ENCODE data around the gene SCART1.
"Not testable (repeated sequence)": the region's sequence is repeated elsewhere in the genome, so short reads cannot be mapped to it uniquely, and the experiment has no call there.

Gene SCART1

GRCh38 chr10:133457100-133457841 is 3.5 kb downstream of the SCART1 start:
- no peak for DNase-seq

- DNase-seq = no peak
Measured at GRCh38 chr10:133458021-133458709, 4.4 kb downstream of the SCART1 start.

GRCh38 chr10:133458710-133459453 is 5.1 kb downstream of the SCART1 start:
- DNase-seq = no peak

GRCh38 chr10:133459454-133460207 is 5.9 kb downstream of the SCART1 start:
- DNase-seq = no peak

- DNase-seq = no peak
Measured at GRCh38 chr10:133460208-133460769, 6.5 kb downstream of the SCART1 start.

GRCh38 chr10:133461027-133461426 is 7.3 kb downstream of the SCART1 start:
- DNase-seq = no peak

GRCh38 chr10:133461841-133462240 is 8.1 kb downstream of the SCART1 start:
- DNase-seq = no peak

- no peak for DNase-seq
Measured at GRCh38 chr10:133462512-133463305, 9.0 kb downstream of the SCART1 start.

- no peak for DNase-seq
Measured at GRCh38 chr10:133464582-133465031, 10.9 kb downstream of the SCART1 start.

- DNase-seq = no peak
Measured at GRCh38 chr10:133465191-133465949, 11.6 kb downstream of the SCART1 start.

GRCh38 chr10:133465950-133466474 is 12.3 kb downstream of the SCART1 start:
- DNase-seq = no peak

- DNase-seq = no peak
Measured at GRCh38 chr10:133466683-133467275, 13.0 kb downstream of the SCART1 start.

- DNase-seq = no peak
Measured at GRCh38 chr10:133467286-133467911, 13.7 kb downstream of the SCART1 start.

GRCh38 chr10:133469205-133469604 is 15.5 kb downstream of the SCART1 start:
- not testable (repeated sequence) for DNase-seq

GRCh38 chr10:133471300-133472109 is 17.8 kb downstream of the SCART1 start:
- no peak for DNase-seq

- DNase-seq = no peak
Measured at GRCh38 chr10:133473270-133473669, 19.5 kb downstream of the SCART1 start.

- DNase-seq = no peak
Measured at GRCh38 chr10:133474027-133474426, 20.3 kb downstream of the SCART1 start.

- DNase-seq = no peak
Measured at GRCh38 chr10:133474665-133475424, 21.1 kb downstream of the SCART1 start.
